Lung (tissue), 12 donors: ENCODE data around the gene CKAP2L. TPM values are rescaled to one million over a fixed set of nuclear protein-coding genes. Genes with fewer than 3 reads are reported as not detected.

ENCODE experiments used
- ATAC-seq: fragments of 200-7000 bp; cut with Tn5 transposase; one replicate; pipeline ENCODE4 v1.9.1; 2020; ENCODE audit warnings: moderate number of reproducible peaks; ENCODE audit not compliant: insufficient read depth, low FRiP score
- DNase-seq, 3 donors: peaks; one replicate each; pipeline ENCODE4 v3.0.0-alpha.2; 2013 to 2017
- H3K27ac ChIP-seq, 2 donors: one replicate each; pipeline ENCODE4 v1.5.1; 2013; ENCODE audit warnings: mild to moderate bottlenecking in 2 of 2, moderate library complexity in 2 of 2, control low read depth in 1 of 2, inconsistent platforms in 1 of 2, low read depth in 1 of 2, low read length in 1 of 2
- H3K27me3 ChIP-seq, 3 donors: one replicate each; pipeline ENCODE4 v1.5.1; 2013; ENCODE audit warnings: low read length in 2 of 3; ENCODE audit not compliant: control insufficient read depth in 3 of 3, insufficient read depth in 3 of 3
- H3K36me3 ChIP-seq, 4 donors: one replicate each; pipeline ENCODE4 v1.5.1; 2013; ENCODE audit warnings: low read length in 4 of 4, mild to moderate bottlenecking in 1 of 4, moderate library complexity in 1 of 4; ENCODE audit not compliant: control insufficient read depth in 4 of 4, insufficient read depth in 4 of 4
- H3K4me1 ChIP-seq, 5 donors: one replicate each; pipeline ENCODE4 v1.5.1; 2013; ENCODE audit warnings: low read length in 5 of 5, mild to moderate bottlenecking in 2 of 5, moderate library complexity in 1 of 5; ENCODE audit not compliant: control insufficient read depth in 5 of 5, insufficient read depth in 5 of 5
- H3K4me3 ChIP-seq: one replicate; pipeline ENCODE4 v1.5.1; 2013; ENCODE audit warnings: mild to moderate bottlenecking, control low read depth, moderate library complexity
- H3K9ac ChIP-seq, 2 donors: one replicate each; pipeline ENCODE4 v1.5.1; 2013; ENCODE audit warnings: low read length in 2 of 2, control low read depth in 1 of 2; ENCODE audit not compliant: insufficient read depth in 1 of 2
- H3K9me3 ChIP-seq, 4 donors: one replicate each; pipeline ENCODE4 v1.5.1; 2013; ENCODE audit warnings: low read length in 3 of 4, mild to moderate bottlenecking in 1 of 4, moderate library complexity in 1 of 4; ENCODE audit not compliant: control insufficient read depth in 4 of 4, insufficient read depth in 3 of 4
- CTCF ChIP-seq: IDR thresholded peaks from 2 replicates; pipeline ENCODE4 v1.5.1; 2012; ENCODE audit warnings: mild to moderate bottlenecking; ENCODE audit errors: control extremely low read depth, extremely low read depth
- WGBS, 2 donors: extraction: QIAGEN DNeasy Blood & Tissue Kit; methylation state at CpG; one replicate each; pipeline ENCODE4 v1.1.7; 2013; 5-methylcytosine and 5-hydroxymethylcytosine counted together
- polyA plus RNA-seq, 2 donors: library from polyadenylated mRNA; stranded (reverse); fragments of 200-250 nt; gene quantifications; one replicate each; pipeline ENCODE4 v1.2.1, GENCODE V29; 2013
- total RNA-seq, 2 donors: library from RNA; depleted of rRNA in 1 of 2; stranded (reverse); fragments of >200 nt in 1 of 2; gene quantifications; one replicate each; pipeline ENCODE4 v1.2.1, GENCODE V29; 2014 to 2021
- donor health status: control.
- donor health status: control.
- donor health status: Bipolar disorder and iron deficiency.
- donor health status: healthy.
- donor health status: DM: yes; HTN: yes; CAD: no.

The CKAP2L gene
- total and polyA plus RNA-seq, 4 donors: 0.48 to 4.0 (median 0.61) TPM

GRCh38 chr2:112779598-112779997 is 15.2 kb upstream of the CKAP2L start:
- H3K4me1 ChIP-seq: no peaks in the 10 kb centered on the region
- H3K36me3 ChIP-seq: no peaks in the 10 kb centered on the region
- WGBS, 2 donors: 95% methylated on average over 1 of the region's 1 CpG
- no peaks in the 10 kb centered on the region for H3K27me3 ChIP-seq
- no peaks in the 10 kb centered on the region for H3K9me3 ChIP-seq
- H3K9ac ChIP-seq: no peak overlapping the region
- no peak overlapping the region for H3K27ac ChIP-seq
- no peak for TF ChIP-seq CTCF
- H3K4me3 ChIP-seq: no peak overlapping the region
- DNase-seq: no peak
- ATAC-seq: no peak

- H3K4me3 ChIP-seq: no peak overlapping the region
- no peak for ATAC-seq
- no peaks in the 10 kb centered on the region for H3K36me3 ChIP-seq
- no peak overlapping the region for H3K9ac ChIP-seq
- no peak overlapping the region for H3K27ac ChIP-seq
- no peak for TF ChIP-seq CTCF
- no peaks in the 10 kb centered on the region for H3K4me1 ChIP-seq
- no peaks in the 10 kb centered on the region for H3K9me3 ChIP-seq
- DNase-seq: no peak
- H3K27me3 ChIP-seq: no peaks in the 10 kb centered on the region
These were observed 12.6 kb upstream of the CKAP2L start for GRCh38 chr2:112777036-112777435.

GRCh38 chr2:112776113-112776512 is 11.7 kb upstream of the CKAP2L start:
- Histone ChIP-seq H3K9ac (no peak overlapping the region), H3K27ac (no peak overlapping the region), H3K36me3 (no peaks in the 10 kb centered on the region), H3K9me3 (no peaks in the 10 kb centered on the region), H3K27me3 (no peaks in the 10 kb centered on the region), H3K4me1 (no peaks in the 10 kb centered on the region), H3K4me3 (no peak overlapping the region)
- TF ChIP-seq CTCF: no peak
- ATAC-seq (no peak), DNase-seq (no peak)
- WGBS, 2 donors: 27 to 70% methylated on average over 1 to 3 of the region's 3 CpGs

- no peak overlapping the region for H3K4me3 ChIP-seq
- no peak for ATAC-seq
- no peaks in the 10 kb centered on the region for H3K9me3 ChIP-seq
- no peak for DNase-seq
- 96 to 97% methylated on average over 3 of the region's 3 CpGs for WGBS, 2 donors
- H3K36me3 ChIP-seq: no peaks in the 10 kb centered on the region
- no peaks in the 10 kb centered on the region for H3K27me3 ChIP-seq
- H3K27ac ChIP-seq: no peak overlapping the region
- no peaks in the 10 kb centered on the region for H3K4me1 ChIP-seq
- no peak overlapping the region for H3K9ac ChIP-seq
- no peak for TF ChIP-seq CTCF
These were observed 10.3 kb upstream of the CKAP2L start for GRCh38 chr2:112774536-112775285.
